AML-193 (cell line): ENCODE measurements around the gene GJB3.

ENCODE experiments used
- DNase-seq, 2 experiments: peaks; one replicate each; lab custom pipeline; 2025; lab: John Stamatoyannopoulos, UW

The GJB3 gene

DNA sequence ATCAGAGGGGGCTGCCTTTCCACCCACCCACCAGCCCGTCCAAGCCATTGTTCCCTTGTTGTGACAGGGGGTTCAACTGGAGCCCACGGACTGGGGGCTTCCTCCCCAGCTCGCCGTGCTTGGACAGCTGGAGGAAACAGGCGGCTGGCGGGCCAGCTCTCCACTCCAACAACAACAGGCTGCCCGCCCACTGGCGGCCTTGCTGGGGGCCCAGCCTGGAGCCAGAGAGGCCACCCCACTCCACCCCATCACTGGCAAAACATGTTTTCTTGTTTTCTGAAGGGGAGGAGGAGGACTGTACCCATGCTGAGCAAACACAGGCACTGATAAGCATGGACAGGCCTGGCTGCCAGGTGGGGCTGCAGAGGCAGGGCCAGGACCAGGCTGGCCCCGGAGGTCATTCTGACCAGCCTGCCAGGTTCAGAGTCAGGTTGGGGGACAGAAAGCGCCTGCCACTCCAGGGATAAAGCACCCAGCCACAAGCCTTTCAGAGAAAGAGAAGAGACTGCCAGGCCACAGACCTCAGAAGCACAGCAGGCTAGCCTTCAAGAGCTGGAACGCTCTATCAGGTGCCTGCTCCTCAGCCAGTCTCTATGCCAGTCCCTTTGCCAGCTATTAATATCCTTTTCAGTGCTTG lies 44.6 kb downstream of the GJB3 start:
- no peak for DNase-seq

DNA sequence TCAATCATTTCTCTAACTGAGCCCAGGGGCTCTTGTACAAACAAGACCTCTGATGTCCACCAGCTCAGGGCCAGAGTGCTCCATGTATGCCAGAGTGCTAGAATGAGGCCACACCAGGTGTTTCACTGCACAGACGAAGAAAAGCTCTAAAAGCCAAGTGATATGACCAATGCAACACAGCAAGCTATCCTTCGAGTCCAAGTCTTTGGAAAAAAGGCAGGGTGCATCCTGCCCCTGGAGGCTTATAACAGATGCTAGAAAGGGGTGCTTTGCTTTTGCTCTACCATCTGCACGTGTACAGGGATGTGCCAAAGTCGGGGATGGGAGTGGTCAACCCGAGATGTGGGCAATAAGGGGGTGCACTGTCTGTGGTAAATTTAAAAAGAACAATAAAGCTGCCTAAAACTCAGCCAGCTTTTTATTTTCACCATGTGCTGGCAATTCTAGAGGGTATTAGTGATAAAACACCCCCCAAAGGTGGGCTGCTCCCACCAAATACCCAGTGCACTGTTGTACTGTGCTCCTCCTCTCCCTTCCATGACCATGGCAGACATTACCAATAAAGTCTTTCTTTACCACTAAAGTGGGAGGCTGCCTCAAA lies 46.4 kb downstream of the GJB3 start:
- DNase-seq = no peak

- DNase-seq = no peak
Observed at GRCh38 chr1:34828611-34829010, 47.6 kb downstream of the GJB3 start.

- DNase-seq = peak in 1 of 2 experiments; percentile 4
Observed at GRCh38 chr1:34829250-34829649, 48.2 kb downstream of the GJB3 start.

DNA sequence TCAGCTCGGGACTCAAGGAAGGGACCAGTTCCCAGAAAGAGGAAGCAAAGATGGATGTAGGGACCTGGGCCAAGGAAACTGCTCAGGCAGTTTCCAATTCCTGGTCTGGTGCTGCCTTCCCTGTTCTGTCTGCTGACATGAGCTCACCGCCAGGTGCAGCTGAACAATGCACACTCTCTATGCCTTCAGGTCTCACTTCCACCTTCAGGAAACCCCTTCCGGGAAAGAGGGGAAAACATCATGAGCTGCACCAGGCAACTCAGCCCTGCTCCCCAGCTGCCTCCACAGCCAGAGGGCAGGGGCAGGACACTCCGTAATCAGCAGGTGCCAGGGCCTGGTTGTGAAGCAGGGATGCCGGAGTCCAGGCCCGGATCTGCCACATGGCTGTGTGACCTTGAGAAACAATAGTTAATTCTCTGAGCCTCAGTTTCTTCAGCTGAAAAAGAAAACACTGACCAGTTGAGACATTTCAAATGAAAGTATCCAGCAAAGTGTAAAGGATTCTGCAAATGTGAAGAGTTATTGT lies 50.8 kb downstream of the GJB3 start:
- DNase-seq = no peak

DNA sequence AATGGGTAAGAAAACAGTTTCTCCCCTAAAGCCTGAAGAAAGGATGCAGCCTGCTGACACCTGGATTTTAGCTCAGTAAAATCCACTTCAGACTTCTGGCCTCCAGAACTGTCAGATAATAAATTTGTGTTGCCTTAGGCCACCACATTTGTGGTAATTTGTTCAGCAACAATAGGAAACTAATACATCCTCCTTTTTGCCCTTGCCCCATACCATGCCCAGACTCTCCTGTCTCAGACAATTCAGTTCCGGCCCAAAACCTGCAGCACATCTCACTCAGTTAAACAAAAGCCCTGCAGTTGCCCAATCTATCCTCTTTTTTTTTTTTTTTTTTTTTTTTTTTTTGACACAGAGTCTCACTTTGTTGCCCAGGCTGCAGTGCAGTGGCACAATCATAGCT lies 52.7 kb downstream of the GJB3 start:
- peak; percentile 59 to 77 for DNase-seq
